HEK293T (cell line): ENCODE data around the gene PLCG1.

Source experiments
- BHLHE40 ChIP-seq: fragments of 450-650 bp; IDR thresholded peaks from 2 replicates; pipeline ENCODE4 v1.6.1; 2016; ENCODE audit warnings: mild to moderate bottlenecking, moderate library complexity, borderline replicate concordance
- CTBP1 ChIP-seq: fragments of 450-650 bp; IDR thresholded peaks from 2 replicates; pipeline ENCODE4 v1.6.1; 2016; ENCODE audit warnings: borderline replicate concordance
- ELF4 ChIP-seq: fragments of 450-650 bp; IDR thresholded peaks from 2 replicates; pipeline ENCODE4 v1.6.1; 2017; ENCODE audit warnings: antibody characterized with exemption
- FOXK2 ChIP-seq: fragments of 450-650 bp; IDR thresholded peaks from 2 replicates; pipeline ENCODE4 v1.6.1; 2016; ENCODE audit warnings: mild to moderate bottlenecking
- FOXM1 ChIP-seq: fragments of 450-650 bp; IDR thresholded peaks from 2 replicates; pipeline ENCODE4 v1.6.1; 2017; ENCODE audit warnings: mild to moderate bottlenecking, borderline replicate concordance
- HDGF ChIP-seq: fragments of 450-650 bp; IDR thresholded peaks from 2 replicates; pipeline ENCODE4 v1.6.1; 2017; ENCODE audit warnings: antibody characterized with exemption, borderline replicate concordance
- LEF1 ChIP-seq: fragments of 450-650 bp; IDR thresholded peaks from 2 replicates; pipeline ENCODE4 v1.6.1; 2017; ENCODE audit warnings: mild to moderate bottlenecking, borderline replicate concordance
- PKNOX1 ChIP-seq: fragments of 450-650 bp; IDR thresholded peaks from 2 replicates; pipeline ENCODE4 v1.6.1; 2016
- SP1 ChIP-seq: fragments of 450-650 bp; IDR thresholded peaks from 2 replicates; pipeline ENCODE4 v1.6.1; 2017
- SUZ12 ChIP-seq: fragments of 450-650 bp; IDR thresholded peaks from 2 replicates; pipeline ENCODE4 v1.6.1; 2016; ENCODE audit warnings: mild to moderate bottlenecking

GRCh38 chr20:41123631-41124030, 13.7 kb upstream of the PLCG1 start:
- TF ChIP-seq LEF1 (no peak), HDGF (no peak), CTBP1 (no peak), BHLHE40 (no peak), FOXK2 (no peak), ELF4 (no peak), SP1 (no peak), PKNOX1 (no peak), SUZ12 (no peak), FOXM1 (no peak)
